Neuronal stem cell (in vitro differentiated cells): ENCODE data around the gene TPK1.

ENCODE experiments used
- DNase-seq: peaks from one replicate; pipeline ENCODE4 v3.0.0-alpha.2; 2013; ENCODE audit warnings: low spot score
- H2AFZ ChIP-seq: one replicate; pipeline ENCODE4 v1.6.1; 2013; ENCODE audit warnings: mild to moderate bottlenecking, low read length, inconsistent platforms
- H2AK5ac ChIP-seq: 2 replicates; pipeline ENCODE4 v1.6.1; 2013; ENCODE audit warnings: low read depth, mild to moderate bottlenecking, inconsistent platforms, low read length, moderate library complexity, mixed read lengths
- H2BK120ac ChIP-seq: 2 replicates; pipeline ENCODE4 v1.6.1; 2013; ENCODE audit warnings: low read depth, mild to moderate bottlenecking, inconsistent platforms, low read length, moderate library complexity, mixed read lengths
- H2BK12ac ChIP-seq: one replicate; pipeline ENCODE4 v1.6.1; 2013; ENCODE audit warnings: low read length, inconsistent platforms
- H2BK15ac ChIP-seq: 2 replicates; pipeline ENCODE4 v1.6.1; 2013; ENCODE audit warnings: mild to moderate bottlenecking, low read length, inconsistent platforms, mixed read lengths
- H2BK5ac ChIP-seq: one replicate; pipeline ENCODE4 v1.6.1; 2013; ENCODE audit warnings: inconsistent platforms, mild to moderate bottlenecking, low read length, moderate library complexity
- H3K14ac ChIP-seq: one replicate; pipeline ENCODE4 v1.6.1; 2013; ENCODE audit warnings: low read length, inconsistent platforms
- H3K18ac ChIP-seq: 2 replicates; pipeline ENCODE4 v1.6.1; 2013; ENCODE audit warnings: low read length, inconsistent platforms
- H3K23ac ChIP-seq: 2 replicates; pipeline ENCODE4 v1.6.1; 2013; ENCODE audit warnings: low read depth, mild to moderate bottlenecking, mixed read lengths, low read length, inconsistent platforms; ENCODE audit not compliant: poor library complexity
- H3K27ac ChIP-seq: replicated peaks from 3 replicates; pipeline ENCODE4 v1.5.1; 2013; ENCODE audit warnings: low read length, inconsistent platforms
- H3K27me3 ChIP-seq, 3 experiments: 2 replicates each; pipeline ENCODE4 v1.6.1; 2013; ENCODE audit warnings: low read length in 3 of 3, mild to moderate bottlenecking in 2 of 3, inconsistent platforms in 1 of 3, low read depth in 1 of 3, mixed read lengths in 1 of 3, moderate library complexity in 1 of 3; ENCODE audit not compliant: control insufficient read depth in 3 of 3, insufficient read depth in 3 of 3
- H3K36me3 ChIP-seq, 2 donors: replicated peaks in 1 of 2; 2 replicates each; pipeline ENCODE4 v1.6.1; 2013; ENCODE audit warnings: low read length in 2 of 2; ENCODE audit not compliant: control insufficient read depth in 2 of 2, insufficient read depth in 2 of 2
- H3K4ac ChIP-seq: 2 replicates; pipeline ENCODE4 v1.6.1; 2013; ENCODE audit warnings: inconsistent platforms, mild to moderate bottlenecking, low read length, moderate library complexity
- H3K4me1 ChIP-seq, 2 donors: 1 replicate in 1 of 2; 2 replicates in 1 of 2; pipeline ENCODE4 v1.6.1; 2013; ENCODE audit warnings: low read length in 2 of 2, low read depth in 1 of 2; ENCODE audit not compliant: control insufficient read depth in 2 of 2, insufficient read depth in 1 of 2
- H3K4me2 ChIP-seq: one replicate; pipeline ENCODE4 v1.6.1; 2013; ENCODE audit warnings: mild to moderate bottlenecking, low read length, inconsistent platforms; ENCODE audit not compliant: insufficient read depth, poor library complexity, severe bottlenecking
- H3K4me3 ChIP-seq, 2 donors: 2 replicates each; pipeline ENCODE4 v1.5.1; 2013; ENCODE audit warnings: low read length in 2 of 2, mild to moderate bottlenecking in 2 of 2, inconsistent platforms in 1 of 2, moderate library complexity in 1 of 2
- H3K79me1 ChIP-seq: one replicate; pipeline ENCODE4 v1.6.1; 2013; ENCODE audit warnings: low read depth, mild to moderate bottlenecking, inconsistent platforms, low read length, moderate library complexity
- H3K9ac ChIP-seq: one replicate; pipeline ENCODE4 v1.6.1; 2013; ENCODE audit warnings: mild to moderate bottlenecking, low read depth, low read length, inconsistent platforms; ENCODE audit not compliant: poor library complexity
- H3K9me3 ChIP-seq, 2 donors: replicated peaks in 1 of 2; 2 replicates each; pipeline versions ENCODE3 to v1.6.1; 2013; ENCODE audit warnings: low read length in 2 of 2, mild to moderate bottlenecking in 2 of 2, inconsistent platforms in 1 of 2, low read depth in 1 of 2, mixed read lengths in 1 of 2, moderate library complexity in 1 of 2; ENCODE audit not compliant: control insufficient read depth in 2 of 2, insufficient read depth in 1 of 2
- H4K8ac ChIP-seq: one replicate; pipeline ENCODE4 v1.6.1; 2013; ENCODE audit warnings: low read depth, mild to moderate bottlenecking, inconsistent platforms, low read length, moderate library complexity
- H4K91ac ChIP-seq: one replicate; pipeline ENCODE4 v1.6.1; 2013; ENCODE audit warnings: low read length, low read depth, mild to moderate bottlenecking, inconsistent platforms; ENCODE audit not compliant: poor library complexity
- WGBS, 2 donors: extraction: QIAGEN DNeasy Blood & Tissue Kit; methylation state at CpG; one replicate each; pipeline ENCODE4 v1.1.7; 2013; ENCODE audit warnings: missing lambda C conversion rate in 2 of 2, mixed read lengths in 1 of 2; ENCODE audit not compliant: insufficient read length in 2 of 2, insufficient replicate concordance in 1 of 2; ENCODE audit errors: extremely low coverage in 2 of 2; 5-methylcytosine and 5-hydroxymethylcytosine counted together

TPK1 gene

GRCh38 chr7:144549861-144550260 is 286.0 kb downstream of the TPK1 start:
- no peaks in the 10 kb centered on the region for H3K79me1 ChIP-seq
- H3K9ac ChIP-seq = no peak overlapping the region
- H2BK5ac ChIP-seq = no peak overlapping the region
- H3K18ac ChIP-seq = no peak overlapping the region
- no peak for DNase-seq
- no peak overlapping the region for H2BK15ac ChIP-seq
- H2BK120ac ChIP-seq = no peak overlapping the region
- H4K8ac ChIP-seq = no peak overlapping the region
- no peaks in the 10 kb centered on the region for H3K4me1 ChIP-seq
- H3K23ac ChIP-seq = no peak overlapping the region
- H3K27me3 ChIP-seq = no peaks in the 10 kb centered on the region
- H3K14ac ChIP-seq = no peak overlapping the region
- H3K27ac ChIP-seq = no peak overlapping the region
- no peak overlapping the region for H3K4me2 ChIP-seq
- no peak overlapping the region for H2BK12ac ChIP-seq
- no peak overlapping the region for H2AFZ ChIP-seq
- WGBS, 2 donors = no CpG with 5 or more reads among the region's 7 CpGs
- H4K91ac ChIP-seq = no peak overlapping the region
- H2AK5ac ChIP-seq = no peak overlapping the region
- no peaks in the 10 kb centered on the region for H3K9me3 ChIP-seq
- H3K4ac ChIP-seq = no peak overlapping the region
- H3K36me3 ChIP-seq = no peaks in the 10 kb centered on the region
- H3K4me3 ChIP-seq = no peak overlapping the region

- WGBS, 2 donors = no CpG with 5 or more reads among the region's 3 CpGs
- Histone ChIP-seq H3K4me1 (no peaks in the 10 kb centered on the region), H3K14ac (no peak overlapping the region), H3K79me1 (no peaks in the 10 kb centered on the region), H3K9ac (no peak overlapping the region), H2AK5ac (no peak overlapping the region), H2BK12ac (no peak overlapping the region), H3K4me3 (no peak overlapping the region), H2BK15ac (no peak overlapping the region), H3K23ac (no peak overlapping the region), H4K8ac (no peak overlapping the region), H2AFZ (no peak overlapping the region), H2BK5ac (no peak overlapping the region), H3K27me3 (no peaks in the 10 kb centered on the region), H2BK120ac (no peak overlapping the region), H3K9me3 (no peaks in the 10 kb centered on the region), H3K18ac (no peak overlapping the region), H3K27ac (no peak overlapping the region), H4K91ac (no peak overlapping the region), H3K4ac (no peak overlapping the region), H3K36me3 (no peaks in the 10 kb centered on the region), H3K4me2 (no peak overlapping the region)
- no peak for DNase-seq
Measured at GRCh38 chr7:144548556-144548955, 287.3 kb downstream of the TPK1 start.

- Histone ChIP-seq H3K4ac (no peak overlapping the region), H4K8ac (no peak overlapping the region), H3K4me1 (no peaks in the 10 kb centered on the region), H2BK15ac (no peak overlapping the region), H2AK5ac (no peak overlapping the region), H3K27me3 (no peaks in the 10 kb centered on the region), H2BK120ac (no peak overlapping the region), H2BK5ac (no peak overlapping the region), H3K14ac (no peak overlapping the region), H2BK12ac (no peak overlapping the region), H4K91ac (no peak overlapping the region), H3K23ac (no peak overlapping the region), H3K4me2 (no peak overlapping the region), H3K79me1 (no peaks in the 10 kb centered on the region), H3K27ac (no peak overlapping the region), H3K9ac (no peak overlapping the region), H2AFZ (no peak overlapping the region), H3K18ac (no peak overlapping the region), H3K9me3 (no peaks in the 10 kb centered on the region), H3K4me3 (no peak overlapping the region), H3K36me3 (no peaks in the 10 kb centered on the region)
- WGBS, 2 donors = no CpG with 5 or more reads among the region's 1 CpG
- DNase-seq = no peak
Measured at GRCh38 chr7:144547888-144548287, 288.0 kb downstream of the TPK1 start.

GRCh38 chr7:144546782-144547181 is 289.1 kb downstream of the TPK1 start:
- no peak overlapping the region for H2BK12ac ChIP-seq
- no peak overlapping the region for H3K4me2 ChIP-seq
- no peaks in the 10 kb centered on the region for H3K4me1 ChIP-seq
- H4K8ac ChIP-seq = no peak overlapping the region
- H3K23ac ChIP-seq = no peak overlapping the region
- no peak overlapping the region for H2AK5ac ChIP-seq
- no peak overlapping the region for H2BK15ac ChIP-seq
- no peak overlapping the region for H3K9ac ChIP-seq
- H3K36me3 ChIP-seq = no peaks in the 10 kb centered on the region
- H3K9me3 ChIP-seq = no peaks in the 10 kb centered on the region
- no peak overlapping the region for H2BK5ac ChIP-seq
- H3K14ac ChIP-seq = no peak overlapping the region
- no peak overlapping the region for H4K91ac ChIP-seq
- no peak overlapping the region for H3K27ac ChIP-seq
- H3K27me3 ChIP-seq = no peaks in the 10 kb centered on the region
- no peak overlapping the region for H3K18ac ChIP-seq
- no peak for DNase-seq
- H3K4me3 ChIP-seq = no peak overlapping the region
- no peak overlapping the region for H3K4ac ChIP-seq
- WGBS, 2 donors = no CpG with 5 or more reads among the region's 2 CpGs
- no peaks in the 10 kb centered on the region for H3K79me1 ChIP-seq
- no peak overlapping the region for H2AFZ ChIP-seq
- H2BK120ac ChIP-seq = no peak overlapping the region
